Mononuclear cell (primary cell): Measurements from ENCODE around the gene ADAP1. TPM values are rescaled to one million over a fixed set of nuclear protein-coding genes. Genes with fewer than 3 reads are reported as not detected.

Experiments used
- H3K27me3 ChIP-seq: 2 replicates; pipeline ENCODE4 v1.6.0; 2011; ENCODE audit warnings: low read length, control low read depth; ENCODE audit not compliant: insufficient read depth
- H3K4me1 ChIP-seq: 2 replicates; pipeline ENCODE4 v1.5.1; 2011; ENCODE audit warnings: mild to moderate bottlenecking, low read length, control low read depth; ENCODE audit not compliant: insufficient read depth
- H3K4me3 ChIP-seq: 2 replicates; pipeline ENCODE4 v1.5.1; 2011; ENCODE audit warnings: mild to moderate bottlenecking, low read length, moderate library complexity
- H3K9me3 ChIP-seq: 2 replicates; pipeline ENCODE4 v1.5.1; 2011; ENCODE audit warnings: low read depth, mild to moderate bottlenecking, control low read depth, low read length
- total RNA-seq: library from RNA; depleted of rRNA; stranded (reverse); fragments of >200 nt; gene quantifications from one replicate; pipeline ENCODE4 v1.2.3, GENCODE V29; 2012

ADAP1 gene
- total RNA-seq, 1 donor: 24.3 TPM

DNA sequence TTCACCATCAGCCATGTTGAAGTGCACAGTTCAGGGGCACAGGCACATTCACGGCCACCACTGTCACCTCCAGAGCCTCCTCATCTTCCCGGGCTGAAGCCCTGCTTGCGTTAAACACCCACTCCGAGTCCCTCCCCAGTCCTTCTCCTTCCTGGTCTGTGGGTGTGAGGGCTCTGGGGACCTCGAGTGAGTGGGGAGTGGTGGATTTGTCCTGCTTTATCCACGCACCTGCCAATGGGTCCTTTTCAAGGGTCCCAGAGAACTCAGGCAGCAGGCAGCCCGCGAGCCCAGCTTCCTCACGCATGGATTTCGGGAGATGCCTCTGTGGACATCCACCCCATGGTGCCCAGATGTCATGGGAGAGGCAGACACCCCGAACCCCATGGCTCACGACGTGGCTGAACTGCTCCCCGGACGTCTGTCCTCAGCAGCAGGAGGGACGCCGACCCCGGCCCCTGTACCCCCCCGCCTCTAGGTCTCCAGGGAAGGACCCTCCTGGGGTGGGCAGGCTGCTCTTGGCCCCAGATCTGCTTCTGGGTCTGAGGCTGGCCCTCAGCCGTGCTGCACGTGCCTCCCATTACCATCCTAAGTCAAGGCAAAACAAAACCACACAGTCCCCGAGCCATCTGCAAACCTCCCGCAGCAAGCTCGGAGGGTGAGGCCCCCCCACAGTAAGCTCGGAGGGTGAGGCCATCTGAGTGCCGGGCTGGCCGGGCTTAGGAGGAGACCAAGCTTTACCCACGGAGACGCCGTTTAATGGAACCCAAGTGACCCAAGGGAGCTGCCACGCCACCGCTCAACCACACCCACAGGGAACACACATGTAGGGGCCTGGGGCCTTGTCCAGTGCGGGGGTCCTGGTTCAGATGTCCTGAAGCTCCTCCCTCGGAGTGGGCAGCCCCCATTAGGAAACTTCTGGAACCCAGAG lies 37.5 kb upstream of the ADAP1 start:
- Histone ChIP-seq H3K27me3 (no peaks in the 10 kb centered on the region), H3K9me3 (no peaks in the 10 kb centered on the region), H3K4me1 (no peaks in the 10 kb centered on the region), H3K4me3 (no peak overlapping the region)

DNA sequence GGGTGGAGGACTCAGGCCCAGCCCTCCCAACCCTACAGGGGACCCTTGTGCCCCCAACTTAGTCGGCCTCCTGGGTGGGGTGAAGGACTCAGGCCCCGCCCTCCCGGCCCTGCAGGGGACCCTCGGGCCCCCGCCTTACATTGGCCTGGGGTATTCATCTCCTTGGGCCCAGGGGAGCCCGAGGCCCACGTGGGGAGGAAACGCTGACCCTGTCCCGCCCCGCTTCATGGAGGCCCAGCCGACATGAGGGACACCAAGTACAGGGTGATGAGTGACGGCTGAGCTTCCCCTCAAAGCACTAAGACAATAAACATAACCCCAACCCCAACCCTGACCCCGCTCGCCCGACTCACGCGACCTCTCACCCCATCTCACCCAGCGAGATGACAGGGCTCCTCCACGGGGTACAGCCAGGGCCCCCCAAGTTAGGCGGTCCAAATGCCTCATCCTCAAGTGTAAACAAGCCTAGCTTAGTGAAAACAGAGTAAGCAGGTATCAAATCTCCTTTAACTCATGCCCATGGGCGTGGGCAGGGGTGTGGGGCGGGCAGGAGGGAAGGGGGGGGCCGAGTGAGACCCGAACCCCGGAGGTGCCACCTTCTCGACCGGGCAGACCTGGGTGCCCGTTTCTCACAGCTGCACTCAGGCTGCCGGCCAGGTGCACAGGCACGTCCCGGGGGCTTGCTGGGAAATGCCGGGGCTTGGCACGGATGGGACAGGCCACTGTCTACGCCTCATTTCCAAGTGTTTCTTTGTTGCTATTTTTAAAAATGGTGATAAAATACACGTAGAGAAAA lies 36.7 kb upstream of the ADAP1 start:
- Histone ChIP-seq H3K9me3 (no peaks in the 10 kb centered on the region), H3K27me3 (no peaks in the 10 kb centered on the region), H3K4me3 (no peak overlapping the region), H3K4me1 (no peaks in the 10 kb centered on the region)

DNA sequence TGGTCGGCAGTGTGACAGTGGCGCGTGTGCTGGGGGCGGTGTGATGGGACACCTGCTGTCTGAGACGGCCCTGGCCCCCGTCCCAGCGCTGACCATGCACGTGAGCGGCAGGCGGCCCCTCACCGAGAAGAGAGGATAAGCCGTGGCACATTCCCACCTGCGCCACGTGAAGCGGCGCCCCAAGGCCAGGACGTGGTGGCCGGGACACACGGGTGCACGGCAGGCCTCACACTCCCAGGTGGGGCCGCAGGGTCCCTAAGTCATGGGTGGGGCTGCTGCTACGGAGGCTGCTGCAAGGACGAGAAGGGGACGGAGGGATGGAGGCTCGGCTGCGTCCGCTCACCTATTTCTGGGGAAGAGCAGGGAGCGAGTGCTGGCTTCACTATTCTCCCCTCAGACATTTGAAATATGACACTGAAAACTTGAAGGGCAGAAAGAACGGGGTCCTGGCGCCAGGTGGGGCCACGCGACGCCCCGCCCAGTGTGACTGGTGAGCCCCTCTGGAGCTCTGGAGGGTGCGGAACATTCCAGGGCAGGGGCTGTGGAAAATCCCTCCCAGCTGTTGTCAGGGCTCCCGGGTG lies 36.0 kb upstream of the ADAP1 start:
- no peaks in the 10 kb centered on the region for H3K9me3 ChIP-seq
- H3K4me3 ChIP-seq: no peak overlapping the region
- H3K27me3 ChIP-seq: no peaks in the 10 kb centered on the region
- H3K4me1 ChIP-seq: no peaks in the 10 kb centered on the region

DNA sequence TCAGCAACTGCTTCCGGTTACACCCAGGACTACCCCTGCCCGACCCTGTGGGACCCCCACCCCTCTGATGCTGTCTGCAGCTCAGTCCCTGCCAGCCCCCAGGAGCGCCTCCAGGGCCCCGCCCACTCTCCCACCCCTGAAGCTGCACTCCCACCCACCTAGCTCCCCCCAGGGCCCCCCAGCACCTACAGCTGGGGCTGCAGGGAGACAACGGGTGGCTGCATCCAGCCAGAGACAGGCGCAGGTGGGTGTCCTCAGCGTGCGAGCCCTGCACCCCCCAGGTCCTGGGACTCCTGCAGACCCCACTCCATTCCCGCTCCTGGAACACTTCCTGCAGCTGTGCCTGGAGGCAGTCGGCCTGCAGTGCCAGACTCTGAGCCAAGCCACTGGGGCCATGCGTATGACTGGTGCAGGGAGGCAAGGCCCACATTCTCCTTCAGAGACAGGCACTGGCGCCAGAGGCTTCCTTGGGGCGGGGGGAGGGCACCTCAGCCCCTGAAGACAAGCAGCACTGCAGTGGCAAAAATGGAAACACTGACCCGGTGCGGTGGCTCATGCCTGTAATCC lies 34.6 kb upstream of the ADAP1 start:
- Histone ChIP-seq H3K27me3 (no peaks in the 10 kb centered on the region), H3K4me3 (no peak overlapping the region), H3K4me1 (no peaks in the 10 kb centered on the region), H3K9me3 (no peaks in the 10 kb centered on the region)

DNA sequence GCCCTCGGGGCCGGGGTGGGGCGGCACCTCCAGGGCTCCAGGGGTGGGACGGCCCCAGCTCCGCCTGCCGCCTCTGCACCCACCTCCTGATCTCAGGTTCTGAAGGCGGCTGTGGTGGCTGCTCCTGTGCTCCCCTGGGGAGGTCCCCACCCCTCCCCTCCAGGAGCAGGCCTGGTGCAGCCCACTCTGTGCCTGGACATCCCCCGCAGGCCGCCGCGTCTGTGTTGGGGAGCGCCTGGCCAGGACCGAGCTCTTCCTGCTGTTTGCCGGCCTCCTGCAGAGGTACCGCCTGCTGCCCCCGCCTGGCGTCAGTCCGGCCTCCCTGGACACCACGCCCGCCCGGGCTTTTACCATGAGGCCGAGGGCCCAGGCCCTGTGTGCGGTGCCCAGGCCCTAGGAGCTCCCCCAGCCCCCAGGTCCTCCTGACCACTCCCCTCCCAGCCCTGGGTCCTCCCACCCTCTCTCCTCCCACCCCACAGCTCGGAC lies 34.0 kb upstream of the ADAP1 start:
- H3K27me3 ChIP-seq: no peaks in the 10 kb centered on the region

DNA sequence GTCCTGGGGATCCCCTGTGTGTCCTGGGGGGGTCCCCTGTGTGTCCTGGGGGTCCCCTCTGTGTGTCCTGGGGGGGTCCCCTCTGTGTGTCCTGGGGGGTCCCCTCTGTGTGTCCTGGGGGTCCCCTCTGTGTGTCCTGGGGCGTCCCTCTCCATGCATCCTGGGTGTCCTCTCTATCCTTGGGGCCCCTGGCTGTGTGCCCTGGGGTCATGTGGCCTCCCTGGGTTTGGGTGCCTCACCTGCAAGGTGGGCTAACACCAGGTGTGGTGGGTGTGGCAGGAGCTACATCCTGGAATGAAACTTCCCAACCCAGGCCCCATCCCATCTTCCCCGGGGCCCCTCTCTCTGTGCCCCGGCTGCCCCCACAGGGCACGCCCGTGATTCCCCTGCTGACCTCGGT lies 33.4 kb upstream of the ADAP1 start:
- H3K4me1 ChIP-seq: no peaks in the 10 kb centered on the region
- H3K4me3 ChIP-seq: no peak overlapping the region
- no peaks in the 10 kb centered on the region for H3K9me3 ChIP-seq
- no peaks in the 10 kb centered on the region for H3K27me3 ChIP-seq

More for the DNA sequence above, 34.0 kb upstream of the ADAP1 start:
- Histone ChIP-seq H3K4me1 (no peaks in the 10 kb centered on the region), H3K4me3 (no peak overlapping the region), H3K9me3 (no peaks in the 10 kb centered on the region)

DNA sequence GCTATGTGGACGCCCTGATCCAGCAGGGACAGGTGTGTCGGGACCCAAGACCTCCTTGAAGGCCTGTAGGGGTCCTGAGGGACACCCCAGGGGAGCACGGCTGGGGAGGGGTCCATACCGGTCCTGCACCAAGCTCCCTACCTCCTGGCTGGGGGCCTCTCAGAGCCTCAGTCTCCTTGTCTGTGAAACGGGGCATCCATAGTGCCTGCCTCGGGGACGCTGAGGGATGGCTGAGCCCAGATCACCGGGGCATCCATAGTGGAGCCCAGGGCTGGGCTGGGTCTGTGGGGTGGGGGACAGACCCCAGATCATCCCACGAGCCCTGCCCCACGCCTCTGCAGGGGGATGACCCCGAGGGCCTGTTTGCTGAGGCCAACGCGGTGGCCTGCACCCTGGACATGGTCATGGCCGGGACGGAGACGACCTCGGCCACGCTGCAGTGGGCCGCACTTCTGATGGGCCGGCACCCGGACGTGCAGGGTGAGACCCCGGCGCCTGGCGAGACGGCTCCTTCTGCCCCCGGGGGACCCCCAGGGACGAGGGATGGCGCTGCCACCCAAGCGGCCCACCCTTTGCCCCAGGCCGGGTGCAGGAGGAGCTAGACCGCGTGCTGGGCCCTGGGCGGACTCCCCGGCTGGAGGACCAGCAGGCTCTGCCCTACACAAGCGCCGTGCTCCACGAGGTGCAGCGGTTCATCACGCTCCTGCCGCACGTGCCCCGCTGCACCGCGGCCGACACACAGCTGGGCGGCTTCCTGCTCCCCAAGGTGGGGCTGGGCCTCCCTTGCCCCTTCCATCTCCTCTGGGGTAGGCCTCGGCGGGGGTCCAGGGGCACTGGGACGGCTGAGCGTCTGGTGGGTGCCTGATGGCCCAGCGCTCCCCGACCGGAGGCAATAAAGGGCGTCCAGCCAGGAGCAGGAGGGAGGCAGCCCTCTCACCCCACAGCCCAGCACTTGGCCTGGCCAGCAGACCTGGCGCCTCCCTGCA lies 32.6 kb upstream of the ADAP1 start:
- no peaks in the 10 kb centered on the region for H3K4me1 ChIP-seq
- no peaks in the 10 kb centered on the region for H3K27me3 ChIP-seq
- no peak overlapping the region for H3K4me3 ChIP-seq
- no peaks in the 10 kb centered on the region for H3K9me3 ChIP-seq

DNA sequence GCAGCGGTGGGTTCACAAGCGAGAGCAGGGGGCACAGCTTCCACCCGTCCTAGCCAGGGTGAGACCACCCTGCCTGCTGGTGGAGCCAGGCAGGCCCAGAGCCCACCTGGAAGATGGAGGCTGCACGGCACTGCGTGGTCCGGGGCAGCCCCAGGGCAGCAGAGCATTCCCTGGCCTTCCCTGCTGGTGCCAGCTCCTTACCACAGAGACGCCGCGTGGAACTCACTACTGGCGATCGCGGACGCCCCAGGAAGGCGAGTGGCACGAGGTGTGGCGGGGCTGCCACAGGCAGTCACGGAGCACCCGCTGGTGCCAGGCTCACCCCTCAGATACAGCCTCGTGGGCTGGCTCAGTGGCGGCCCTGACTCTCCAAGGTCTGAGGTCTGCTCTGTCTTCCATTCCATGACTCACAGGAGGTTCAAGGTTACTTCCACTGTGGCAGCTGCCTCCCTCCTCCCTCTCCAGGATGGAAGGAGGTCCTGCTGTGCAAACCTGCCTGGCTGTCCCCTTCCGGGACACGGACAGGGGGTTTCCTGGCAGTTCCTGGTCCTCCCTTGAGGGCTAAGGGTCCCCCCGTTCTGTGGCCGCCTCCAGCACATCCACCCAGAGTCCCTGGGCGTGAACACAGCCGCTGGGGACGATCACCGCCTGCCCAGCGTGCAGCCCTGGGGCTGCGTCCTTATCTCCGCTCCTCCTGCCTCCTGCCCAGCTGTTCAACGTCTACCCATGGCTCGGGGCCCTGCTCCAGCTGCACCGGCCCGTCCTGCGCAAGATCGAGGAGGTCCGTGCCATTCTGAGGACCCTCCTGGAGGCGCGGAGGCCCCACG lies 31.6 kb upstream of the ADAP1 start:
- Histone ChIP-seq H3K4me1 (no peaks in the 10 kb centered on the region), H3K27me3 (no peaks in the 10 kb centered on the region), H3K9me3 (no peaks in the 10 kb centered on the region), H3K4me3 (no peak overlapping the region)

DNA sequence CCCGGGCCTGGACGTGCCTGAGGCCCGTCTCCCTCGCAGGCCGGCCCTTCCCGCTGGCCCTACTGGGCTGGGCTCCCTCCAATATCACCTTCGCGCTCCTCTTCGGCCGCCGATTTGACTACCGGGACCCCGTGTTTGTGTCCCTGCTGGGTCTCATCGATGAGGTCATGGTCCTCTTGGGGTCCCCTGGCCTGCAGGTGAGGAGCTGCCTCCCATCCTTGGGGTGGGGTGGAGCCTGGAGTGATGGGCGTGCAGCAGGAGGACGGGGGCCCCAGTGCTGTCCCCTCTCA lies 30.6 kb upstream of the ADAP1 start:
- no peaks in the 10 kb centered on the region for H3K27me3 ChIP-seq

DNA sequence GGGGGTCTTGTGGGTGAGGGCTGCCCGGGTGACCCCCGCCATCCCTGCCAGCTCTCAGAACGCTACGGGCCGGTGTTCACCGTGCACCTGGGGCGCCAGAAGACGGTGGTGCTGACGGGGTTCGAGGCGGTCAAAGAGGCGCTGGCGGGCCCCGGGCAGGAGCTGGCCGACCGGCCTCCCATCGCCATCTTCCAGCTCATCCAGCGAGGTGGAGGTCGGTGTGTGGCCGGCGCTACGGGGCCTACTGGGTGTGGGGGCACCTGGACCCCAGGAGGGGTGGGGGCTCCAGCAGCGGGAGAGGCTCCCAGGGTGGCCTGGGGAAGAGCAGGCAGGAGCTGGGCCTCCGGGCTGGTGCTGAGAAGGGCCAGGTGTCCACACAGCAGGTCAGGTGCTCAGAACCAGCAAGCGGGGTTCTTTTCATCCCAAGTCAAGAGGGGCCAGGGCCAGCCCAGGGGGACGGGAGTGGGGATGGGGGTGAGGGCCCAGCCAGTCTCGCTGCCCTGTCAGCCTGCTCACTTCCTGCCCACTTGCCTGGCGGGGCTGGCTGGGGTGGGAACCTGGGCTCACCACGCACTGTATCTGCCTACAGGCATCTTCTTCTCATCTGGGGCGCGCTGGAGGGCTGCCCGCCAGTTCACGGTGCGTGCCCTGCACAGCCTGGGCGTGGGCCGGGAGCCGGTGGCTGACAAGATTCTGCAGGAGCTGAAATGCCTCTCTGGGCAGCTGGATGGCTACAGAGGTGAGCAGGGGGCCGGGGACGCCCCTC lies 30.1 kb upstream of the ADAP1 start:
- H3K4me3 ChIP-seq: no peak overlapping the region
- no peaks in the 10 kb centered on the region for H3K9me3 ChIP-seq
- no peaks in the 10 kb centered on the region for H3K27me3 ChIP-seq
- H3K4me1 ChIP-seq: no peaks in the 10 kb centered on the region

More for the DNA sequence above, 30.6 kb upstream of the ADAP1 start:
- Histone ChIP-seq H3K4me3 (no peak overlapping the region), H3K9me3 (no peaks in the 10 kb centered on the region), H3K4me1 (no peaks in the 10 kb centered on the region)

DNA sequence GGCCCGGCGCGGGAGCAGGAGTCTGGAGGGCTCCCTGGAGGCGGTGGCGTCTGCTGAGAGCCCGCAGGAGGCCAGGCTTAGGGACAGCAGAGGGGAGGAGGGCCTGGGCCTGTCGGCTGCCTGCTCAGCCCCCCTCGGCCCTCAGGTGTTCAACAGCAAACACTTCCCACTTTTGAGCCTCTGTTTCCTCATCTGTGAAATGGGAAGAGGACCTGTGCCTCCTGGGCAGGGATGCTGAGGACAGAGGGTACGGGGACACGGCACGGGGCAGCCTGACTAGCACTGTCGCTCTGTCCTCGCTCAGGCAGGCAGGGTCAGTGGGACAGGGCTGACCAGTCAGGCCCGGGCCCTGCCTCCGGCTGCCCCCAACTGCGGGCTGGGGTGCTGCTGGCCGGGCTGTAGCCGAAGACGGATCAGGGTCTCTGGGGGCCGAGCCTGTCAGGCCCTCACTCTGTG lies 29.2 kb upstream of the ADAP1 start:
- no peaks in the 10 kb centered on the region for H3K27me3 ChIP-seq
- H3K4me1 ChIP-seq: no peaks in the 10 kb centered on the region
- no peaks in the 10 kb centered on the region for H3K9me3 ChIP-seq
- H3K4me3 ChIP-seq: no peak overlapping the region

DNA sequence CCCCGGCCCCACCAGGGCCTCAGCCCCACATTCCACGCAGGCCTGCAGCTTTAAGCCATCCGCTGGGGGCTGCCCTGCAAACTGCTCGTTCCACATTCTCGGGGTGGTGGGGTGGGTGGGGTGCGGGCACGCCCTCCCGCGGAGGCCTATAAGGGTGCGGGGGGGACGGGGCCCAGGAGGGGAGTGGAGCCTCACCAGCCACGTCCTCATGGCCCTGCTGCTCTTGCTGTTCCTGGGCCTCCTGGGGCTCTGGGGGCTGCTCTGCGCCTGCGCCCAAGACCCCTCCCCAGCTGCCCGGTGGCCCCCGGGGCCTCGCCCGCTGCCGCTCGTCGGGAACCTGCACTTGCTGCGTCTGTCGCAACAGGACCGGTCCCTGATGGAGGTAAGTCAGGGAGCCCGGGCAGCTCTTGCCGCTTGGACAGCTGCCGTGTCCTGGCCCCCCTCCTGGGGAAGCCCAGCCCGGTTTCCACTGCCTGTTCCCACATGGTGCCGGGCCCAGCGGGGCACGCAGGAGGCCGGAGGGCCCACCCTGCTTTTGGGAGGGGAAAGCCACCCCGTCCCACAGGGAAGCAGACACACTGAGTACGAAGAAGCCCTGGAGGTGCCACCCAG lies 28.6 kb upstream of the ADAP1 start, which contains the start of gene CYP2W1:
CYP2W1 (plus strand) TSS at position 178 of the 612 bp plus-strand sequence; CDS start at position 209, 31 bp downstream.
- H3K4me3 ChIP-seq: no peak within 1 kb of the TSS
- no peaks in the 10 kb centered on the region for H3K4me1 ChIP-seq
- no peaks in the 10 kb centered on the region for H3K9me3 ChIP-seq
- no peaks in the 10 kb centered on the region for H3K27me3 ChIP-seq
